K562 (cell line): Measurements from ENCODE around the gene LRP2BP. TPM values are rescaled to one million over a fixed set of nuclear protein-coding genes. Genes with fewer than 3 reads are reported as not detected.

Experiments used
- ARID3A ChIP-seq: IDR thresholded peaks from 2 replicates; pipeline ENCODE4 v1.6.1; 2012; ENCODE audit warnings: low read depth, low read length, improper control_type of control experiment, borderline replicate concordance
- EGR1 ChIP-seq: fragments of 450-650 bp; conservative IDR thresholded peaks from 2 replicates; pipeline ENCODE4 v1.6.1; 2017; ENCODE audit warnings: mild to moderate bottlenecking
- ELF1 ChIP-seq: fragments of 200-800 bp; sonication (Bioruptor generic); IDR thresholded peaks from 2 replicates; pipeline ENCODE4 v1.6.1; 2016; ENCODE audit warnings: missing genetic modification characterization, missing compliant biosample characterization
- GTF2B ChIP-seq: IDR thresholded peaks from 2 replicates; pipeline ENCODE4 v1.6.1; 2011; ENCODE audit not compliant: insufficient read length; ENCODE audit errors: extremely low read depth
- GTF2E2 ChIP-seq: fragments of 200-800 bp; sonication (Bioruptor generic); IDR thresholded peaks from 2 replicates; pipeline ENCODE4 v1.6.1; 2016; ENCODE audit warnings: missing genetic modification characterization, missing compliant biosample characterization
- HMGXB4 ChIP-seq: sonication (generic); formaldehyde crosslinking; IDR thresholded peaks from 2 replicates; pipeline ENCODE4 v1.8.1; 2023; ENCODE audit warnings: mild to moderate bottlenecking, missing genetic modification reagents
- ILK ChIP-seq: fragments of 450-650 bp; IDR thresholded peaks from 2 replicates; pipeline ENCODE4 v1.6.1; 2016; ENCODE audit warnings: missing genetic modification characterization, low read depth, mild to moderate bottlenecking, missing compliant biosample characterization, moderate library complexity, borderline replicate concordance
- MTA2 ChIP-seq: fragments of 450-650 bp; IDR thresholded peaks from 2 replicates; pipeline ENCODE4 v1.6.1; 2016; ENCODE audit warnings: low read depth
- NFE2 ChIP-seq: IDR thresholded peaks from 2 replicates; pipeline ENCODE4 v1.6.1; 2014; ENCODE audit warnings: antibody characterized with exemption, low read depth
- PHF20 ChIP-seq: fragments of 450-650 bp; IDR thresholded peaks from 2 replicates; pipeline ENCODE4 v1.6.1; 2018; ENCODE audit not compliant: partially characterized antibody
- PHTF2 ChIP-seq: fragments of 250-450 bp; sonication (Bioruptor Pico); IDR thresholded peaks from 2 replicates; pipeline ENCODE4 v1.5.0; 2021; ENCODE audit warnings: mild to moderate bottlenecking
- POLR2H ChIP-seq: IDR thresholded peaks from 2 replicates; pipeline ENCODE4 v1.6.1; 2016; ENCODE audit warnings: missing genetic modification characterization, low read depth, mild to moderate bottlenecking, control low read depth, missing compliant biosample characterization, moderate library complexity
- POU5F1 ChIP-seq: fragments of 150-350 bp; IDR thresholded peaks from 2 replicates; pipeline ENCODE4 v1.6.1; 2014; ENCODE audit warnings: borderline replicate concordance, low read length, low read depth, mild to moderate bottlenecking; ENCODE audit not compliant: partially characterized antibody
- RHOXF2B ChIP-seq: fragments of 250-450 bp; sonication (Bioruptor Pico); conservative IDR thresholded peaks from 2 replicates; pipeline ENCODE4 v1.5.1; 2021
- SUPT5H ChIP-seq: fragments of 450-650 bp; IDR thresholded peaks from 2 replicates; pipeline ENCODE4 v1.6.1; 2016
- THRAP3 ChIP-seq: fragments of 450-650 bp; IDR thresholded peaks from 2 replicates; pipeline ENCODE4 v1.6.1; 2016; ENCODE audit warnings: mild to moderate bottlenecking, inconsistent platforms, borderline replicate concordance
- ZFX ChIP-seq: sonication (generic); formaldehyde crosslinking; IDR thresholded peaks from 2 replicates; pipeline ENCODE4 v1.8.0; 2022; ENCODE audit warnings: mild to moderate bottlenecking, missing genetic modification reagents, moderate library complexity
- ZNF133 ChIP-seq: fragments of 250-450 bp; sonication (Bioruptor Pico); IDR thresholded peaks from 2 replicates; pipeline ENCODE4 v1.4.0; 2020; ENCODE audit warnings: mild to moderate bottlenecking
- ZNF253 ChIP-seq: fragments of 250-450 bp; sonication (Bioruptor Pico); conservative IDR thresholded peaks from 2 replicates; pipeline ENCODE4 v1.6.1; 2021; ENCODE audit warnings: mild to moderate bottlenecking
- ZNF639 ChIP-seq, 2 experiments: fragments of 200-800 bp in 1 of 2; sonication (Bioruptor generic) in 1 of 2; sonication (generic) in 1 of 2; formaldehyde crosslinking in 1 of 2; IDR thresholded peaks in 1 of 2; conservative IDR thresholded peaks in 1 of 2; 2 replicates each; pipeline versions ENCODE4 v1.5.0 to v1.6.1; 2016 to 2020; ENCODE audit warnings: missing compliant biosample characterization in 1 of 2, missing genetic modification characterization in 1 of 2, missing genetic modification reagents in 1 of 2
- polyA plus RNA-seq, 8 experiments: library from polyadenylated mRNA; depleted of rRNA in 4 of 8; stranded (reverse) in 5 of 8; unstranded in 3 of 8; fragments of >200 nt; fragmentation: Nextera tagmentation in 2 of 8; fragmentation: Illumina TruSeq in 1 of 8; extraction: Ambion mirVana in 2 of 8; extraction: Trizol in 1 of 8; gene quantifications; 2 replicates each; pipeline versions ENCODE4 v1.2.1 to v1.2.3, GENCODE V29; 2011 to 2014; ENCODE audit warnings: inconsistent platforms in 1 of 8, missing spikeins in 1 of 8
- total RNA-seq, 7 experiments: library from RNA; depleted of rRNA in 6 of 7; stranded (reverse); fragments of >200 nt in 6 of 7; fragmentation: Illumina TruSeq in 2 of 7; extraction: Trizol in 2 of 7; gene quantifications; 2 replicates each; pipeline versions ENCODE4 v1.2.1 to v1.2.3, GENCODE V29; 2011 to 2021; ENCODE audit warnings: low replicate concordance in 1 of 7
- TF ChIP-seq, protein P1 (sequence below): fragments of 250-450 bp; sonication (Bioruptor Pico); IDR thresholded peaks from 2 replicates; pipeline ENCODE4 v1.8.0; 2021; ENCODE audit warnings: borderline replicate concordance, mild to moderate bottlenecking, moderate library complexity; ENCODE audit not compliant: poor library complexity, severe bottlenecking

LRP2BP gene
- total and polyA plus RNA-seq, 9 of the 15 experiments (the other 6 are each of a cell fraction or from before 2014, with no cell fraction given) = 0.42 to 2.1 (median 0.62) TPM

DNA sequence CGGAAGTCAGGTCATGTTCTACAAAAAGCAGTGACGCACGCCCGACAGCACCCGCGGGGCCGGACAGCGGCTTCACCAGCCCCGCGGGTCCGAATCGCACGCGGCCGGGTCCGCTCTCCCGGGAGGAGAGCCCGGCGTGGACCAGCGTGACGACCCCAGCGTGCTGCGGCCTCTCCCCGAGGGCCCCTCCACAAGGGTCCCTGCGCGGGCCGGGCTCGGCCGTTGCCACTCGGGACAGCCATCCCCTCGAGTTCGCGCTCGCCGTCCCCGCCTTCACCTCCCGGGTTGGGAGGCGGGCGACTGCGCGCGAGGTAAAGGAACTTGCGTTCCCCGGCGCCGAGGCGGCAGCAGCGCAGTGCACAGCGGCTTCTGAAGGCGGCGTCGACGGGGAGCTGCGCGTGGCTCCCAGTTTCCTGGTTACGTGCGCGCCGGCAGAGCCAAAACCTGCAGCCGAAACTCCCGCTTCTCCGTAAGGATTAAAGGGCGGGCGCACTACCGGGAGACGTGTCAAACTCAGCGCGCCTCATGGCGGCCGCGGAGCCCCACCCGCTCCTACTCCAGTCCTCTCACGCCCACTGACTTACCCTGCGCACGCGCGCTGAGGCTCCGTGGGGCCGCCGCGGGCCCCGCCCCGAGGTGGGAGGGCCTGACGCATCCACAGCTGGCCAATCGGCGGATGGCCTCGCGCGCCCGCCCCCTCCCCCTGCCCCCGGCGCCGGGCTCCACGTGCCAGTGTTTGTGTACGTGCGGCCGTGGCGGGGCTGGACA lies 416 bp upstream of the LRP2BP start (continued):
- TF ChIP-seq ZNF253 (CRISPR knock-in tag) (no peak), ZNF639 (CRISPR knock-in tag; conservative IDR thresholded peaks at IDR 0.05 in 1 of 2, IDR thresholded peaks at IDR 0.05 in 1 of 2) (no peak), MTA2 (peak; percentile 57; the same call in 1 of the 2 replicates), ZNF133 (CRISPR knock-in tag) (no peak), PHTF2 (CRISPR knock-in tag) (no peak), HMGXB4 (CRISPR knock-in tag) (0 out of 2 replicates have a peak, but pooled peaks have one; percentile 70), EGR1 (peak; percentile 80), ELF1 (tag) (peak; percentile 75), RHOXF2B (CRISPR knock-in tag) (no peak), POLR2H (0 out of 2 replicates have a peak, but pooled peaks have one; percentile 3), GTF2E2 (tag) (no peak), GTF2B (no peak), PHF20 (peak; percentile 63), POU5F1 (no peak), ZFX (CRISPR knock-in tag) (peak; percentile 84), SUPT5H (peak; percentile 82), THRAP3 (no peak), ARID3A (no peak), ILK (tag) (no peak), NFE2 (no peak)
- TF ChIP-seq, protein P1, sequence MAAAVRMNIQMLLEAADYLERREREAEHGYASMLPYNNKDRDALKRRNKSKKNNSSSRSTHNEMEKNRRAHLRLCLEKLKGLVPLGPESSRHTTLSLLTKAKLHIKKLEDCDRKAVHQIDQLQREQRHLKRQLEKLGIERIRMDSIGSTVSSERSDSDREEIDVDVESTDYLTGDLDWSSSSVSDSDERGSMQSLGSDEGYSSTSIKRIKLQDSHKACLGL (CRISPR knock-in tag) = peak; percentile 38
